HG02852 (cell line): ENCODE results near the gene TUT4.

Source experiments
- ATAC-seq: cut with Tn5 transposase; IDR thresholded peaks from one replicate; pipeline ENCODE4 v1.9.1; 2021; ENCODE audit warnings: mild to moderate bottlenecking, moderate library complexity; ENCODE audit not compliant: unreplicated experiment

TUT4 gene

DNA sequence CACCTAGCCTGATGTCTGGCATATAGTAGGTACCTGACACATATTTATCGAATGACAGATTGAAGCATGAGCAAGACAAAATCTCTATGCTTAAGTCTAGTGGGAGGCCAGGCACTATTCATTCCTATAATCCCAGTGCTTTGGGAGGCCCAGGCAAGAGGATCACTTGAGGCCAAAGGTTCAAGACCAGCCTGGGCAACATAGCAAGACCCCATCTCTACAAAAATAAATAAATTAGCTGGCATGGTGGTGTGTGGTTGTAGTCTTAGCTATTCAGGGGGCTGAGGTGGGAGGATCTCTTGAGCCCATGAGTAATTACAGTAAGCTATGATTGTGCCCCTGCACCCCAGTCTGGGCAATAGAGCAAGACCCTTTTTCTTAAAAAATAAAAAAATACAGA lies 23.2 kb upstream of the TUT4 start:
- no peak for ATAC-seq

DNA sequence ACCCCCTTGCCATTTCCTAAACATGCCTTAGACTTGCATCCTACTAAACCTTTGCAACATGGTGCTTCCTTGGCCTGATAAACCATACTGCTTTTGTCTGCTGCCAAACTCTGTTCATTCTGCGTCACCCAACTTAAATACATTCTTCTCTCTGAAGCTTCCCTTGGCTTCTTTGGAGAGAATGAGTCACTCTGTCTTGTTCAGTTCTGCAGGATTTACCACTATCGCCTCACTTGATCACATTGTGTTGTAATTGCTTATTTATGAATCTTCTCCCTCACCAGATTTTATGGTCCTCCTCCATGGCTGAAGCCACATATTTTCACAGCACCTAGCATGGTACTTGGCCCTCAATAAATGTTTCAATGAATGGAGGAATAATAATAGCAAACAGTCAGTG lies 21.7 kb upstream of the TUT4 start:
- no peak for ATAC-seq

DNA sequence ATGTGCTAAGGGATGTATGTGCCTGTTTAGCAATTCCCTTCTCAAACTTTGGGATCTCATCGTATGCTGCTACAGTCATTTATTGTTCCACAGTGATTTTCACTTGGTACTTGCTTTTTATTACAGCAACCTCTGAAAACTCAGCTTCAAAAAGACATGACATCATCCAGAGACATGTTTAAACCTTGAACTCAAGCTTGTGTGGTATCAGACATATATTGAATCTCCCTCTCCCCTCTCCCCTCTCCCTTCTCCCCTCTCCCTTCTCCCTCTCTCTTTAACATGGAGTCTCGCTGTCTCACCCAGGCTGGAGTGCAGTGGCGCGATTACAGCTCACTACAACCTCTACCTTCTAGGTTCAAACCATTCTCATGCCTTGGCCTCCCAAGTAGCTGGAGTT lies 19.5 kb upstream of the TUT4 start:
- ATAC-seq, result no peak

DNA sequence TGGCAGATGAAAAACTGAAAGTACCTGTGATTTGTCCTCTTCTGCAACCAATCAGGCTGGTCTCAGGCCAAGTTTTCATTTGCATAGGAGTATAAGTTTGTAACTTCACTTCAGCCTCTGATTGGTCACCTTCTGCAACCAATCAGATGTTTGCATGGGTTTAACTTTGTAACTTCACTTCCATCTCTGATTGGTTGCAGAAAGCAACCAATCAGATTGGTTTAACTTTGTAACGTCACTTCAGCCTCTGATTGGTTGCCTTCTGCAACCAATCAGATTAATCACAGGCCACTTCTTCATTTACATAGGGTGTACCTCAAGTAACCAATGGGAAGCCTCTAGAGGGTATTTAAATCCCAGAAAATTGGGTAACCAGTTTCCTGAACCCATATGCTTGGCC lies 18.9 kb upstream of the TUT4 start:
- no peak for ATAC-seq

DNA sequence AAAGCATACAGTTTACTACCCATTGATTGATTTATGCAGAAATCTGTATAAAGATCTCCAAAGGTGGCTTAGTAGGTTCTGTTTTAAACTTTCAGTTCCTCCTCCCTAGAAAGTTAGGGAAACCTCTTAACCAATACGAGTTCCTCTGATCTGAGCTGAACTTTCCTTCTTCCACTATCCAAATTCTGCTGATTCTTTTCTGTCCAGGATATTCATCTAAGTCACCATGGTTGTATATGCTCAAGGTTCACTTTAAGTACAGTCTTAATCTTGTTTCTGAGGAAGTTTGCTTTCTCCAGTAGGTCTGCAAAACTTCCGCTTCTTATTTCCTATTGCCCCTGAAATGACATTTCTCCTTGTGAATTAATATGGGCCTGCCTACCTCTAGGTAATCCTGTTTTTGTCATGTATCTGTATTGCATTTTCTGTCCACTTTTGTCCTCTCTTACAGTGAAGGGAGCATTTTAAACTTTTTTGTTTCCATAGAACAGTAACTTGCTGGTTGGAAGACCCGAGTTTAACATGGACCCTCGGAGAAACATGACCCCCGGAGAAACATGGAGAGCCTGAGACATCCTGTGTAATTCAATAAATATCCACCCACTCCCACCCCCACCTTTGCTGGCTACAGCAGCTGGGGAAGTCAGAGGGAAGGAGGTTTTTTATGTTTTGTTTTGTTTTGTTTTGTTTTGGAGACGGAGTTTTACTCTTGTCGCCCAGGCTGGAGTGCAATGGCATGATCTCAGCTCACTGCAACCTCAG lies 16.7 kb upstream of the TUT4 start:
- no peak for ATAC-seq

DNA sequence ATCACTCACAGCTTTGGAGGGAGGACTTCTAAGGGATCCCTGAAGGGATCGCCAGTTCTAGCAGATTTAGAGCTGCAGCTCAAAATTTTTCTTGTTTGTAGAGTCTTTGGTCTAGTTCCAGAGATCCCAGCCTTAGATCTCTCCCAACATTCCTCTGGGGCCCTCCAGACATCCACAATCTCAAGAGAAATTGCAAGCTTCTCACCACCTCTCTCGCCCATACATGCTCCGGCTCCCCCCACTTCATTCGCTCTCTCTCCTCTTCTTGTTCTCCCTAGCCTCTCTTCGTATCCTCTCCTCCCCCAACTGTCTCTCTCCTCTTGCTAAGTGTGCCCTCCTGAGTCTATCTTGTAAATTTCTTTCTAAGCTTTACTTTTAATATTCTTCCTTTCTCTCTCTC lies 15.1 kb upstream of the TUT4 start:
- ATAC-seq, result no peak

DNA sequence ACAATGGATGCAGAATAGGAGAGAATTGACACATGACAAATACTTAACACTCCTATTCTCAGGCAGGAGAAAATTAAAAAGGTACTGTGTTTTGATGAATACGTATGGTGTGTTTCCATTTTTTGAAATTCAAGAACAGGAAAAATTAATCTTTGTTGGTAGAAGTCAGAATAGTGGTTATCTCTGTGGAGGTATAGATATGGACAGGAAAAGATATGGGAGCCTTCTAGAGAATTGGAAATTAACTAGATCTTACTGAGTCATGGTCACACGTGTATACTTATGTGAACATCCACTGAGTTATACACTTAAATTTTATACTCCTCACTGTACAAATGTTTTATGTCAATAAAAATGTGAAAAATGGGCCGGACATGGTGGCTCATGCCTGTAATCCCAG lies 9.9 kb upstream of the TUT4 start:
- no peak for ATAC-seq

DNA sequence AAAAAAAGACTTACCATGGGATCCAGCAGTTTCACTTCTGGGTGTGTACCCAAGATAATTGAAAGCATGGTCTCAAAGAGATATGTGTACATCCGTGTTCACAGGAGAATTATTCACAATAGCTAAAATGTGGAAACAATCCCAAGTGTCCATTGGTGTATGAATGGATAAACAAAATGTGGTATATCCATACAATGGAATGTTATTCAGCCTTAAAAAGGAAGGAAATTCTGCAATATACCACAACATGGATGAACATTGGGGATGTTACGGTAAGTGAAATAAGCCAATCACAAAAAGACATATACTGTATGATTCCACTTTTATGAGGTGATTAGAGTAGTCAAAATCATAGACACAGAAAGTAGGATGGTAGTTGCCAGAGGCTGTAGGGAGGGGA lies 7.0 kb upstream of the TUT4 start:
- ATAC-seq, result no peak

DNA sequence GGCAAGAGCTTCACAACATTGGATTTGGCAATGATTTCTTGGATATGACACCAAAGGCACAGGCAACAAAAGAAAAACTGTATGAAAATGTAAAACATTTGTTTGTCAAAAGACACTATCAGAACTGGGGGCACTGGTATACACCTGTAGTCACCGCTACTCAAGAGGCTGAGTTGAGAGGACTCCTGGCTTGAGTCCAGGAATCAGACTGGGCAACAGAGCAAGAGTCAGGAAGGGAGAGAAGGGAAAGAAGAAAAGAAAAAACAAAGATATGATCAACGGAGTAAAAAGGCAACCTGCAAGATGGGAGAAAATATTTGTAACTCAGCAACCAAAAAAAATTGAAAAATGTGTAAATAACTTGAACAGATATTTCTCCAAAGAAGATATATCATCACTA lies 6.0 kb upstream of the TUT4 start:
- no peak for ATAC-seq

DNA sequence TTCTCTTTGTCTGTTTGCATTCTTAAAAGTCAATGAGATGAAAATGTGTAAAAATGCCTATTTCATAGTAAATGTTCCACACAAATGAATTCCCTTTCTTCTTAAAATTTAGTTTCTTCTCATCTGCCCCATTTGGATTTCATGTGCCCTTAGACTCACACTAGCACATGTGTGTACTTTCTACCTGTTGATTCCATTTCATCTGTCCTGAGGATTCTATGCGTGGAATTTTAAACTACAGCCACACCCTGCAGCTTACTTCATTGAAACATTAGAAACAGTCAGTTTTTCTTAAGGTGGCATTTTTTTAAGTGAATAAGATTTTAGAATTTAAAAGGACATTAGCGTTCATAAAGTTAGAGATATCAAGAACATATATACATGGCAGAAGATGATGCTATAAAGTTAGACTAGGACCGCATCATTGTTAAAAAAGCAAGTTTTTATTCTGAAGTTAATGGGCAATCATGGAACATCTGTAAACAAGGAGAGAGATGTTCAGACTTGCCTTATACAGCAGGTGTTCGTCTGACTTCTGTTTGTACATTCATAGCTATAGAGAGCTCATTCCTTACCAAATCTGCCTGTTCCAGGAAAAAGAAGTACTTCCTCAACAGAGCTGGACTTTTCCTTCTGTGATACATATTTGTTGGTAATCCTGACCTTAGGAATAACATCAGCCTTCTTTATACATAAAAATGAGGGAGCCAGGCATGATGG lies 3.9 kb upstream of the TUT4 start:
- no peak for ATAC-seq

DNA sequence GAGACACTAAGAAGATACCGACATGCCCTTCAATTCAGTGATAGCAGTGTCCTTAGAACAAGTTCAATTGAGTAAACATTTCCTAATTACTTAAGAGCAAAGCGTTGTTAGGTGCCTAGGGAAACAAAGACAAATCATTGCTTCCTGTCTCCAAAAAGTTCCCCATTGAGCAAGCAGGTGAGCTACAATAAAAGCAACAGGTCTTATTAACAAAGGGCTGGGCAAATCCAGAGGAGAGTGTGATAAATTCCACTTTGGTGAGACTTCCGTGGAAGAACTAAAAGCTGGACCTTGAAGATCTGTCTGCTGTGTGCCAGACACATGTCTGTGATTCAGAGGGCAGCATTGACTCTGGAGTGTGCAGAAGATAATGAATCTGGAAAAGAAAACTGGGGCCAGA lies 1.9 kb upstream of the TUT4 start:
- ATAC-seq, result no peak

DNA sequence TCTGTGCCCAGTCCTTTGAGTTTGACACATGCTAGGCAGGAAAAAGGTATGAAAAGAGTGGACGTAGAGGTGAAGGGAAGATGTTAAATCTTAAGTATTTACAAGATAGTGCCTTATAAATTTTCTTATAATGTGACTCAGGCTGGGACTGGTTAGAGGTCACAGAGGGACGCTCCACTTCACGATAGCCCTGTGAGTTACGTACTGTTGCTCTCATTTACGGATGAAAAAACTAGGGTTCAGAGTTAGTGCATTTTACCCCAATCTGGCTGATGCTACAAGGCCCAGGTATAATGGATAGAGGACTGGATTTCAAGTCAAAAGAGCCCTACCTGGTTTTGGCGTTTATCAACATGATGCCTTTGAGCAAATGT lies 1.4 kb upstream of the TUT4 start:
- ATAC-seq, result no peak

DNA sequence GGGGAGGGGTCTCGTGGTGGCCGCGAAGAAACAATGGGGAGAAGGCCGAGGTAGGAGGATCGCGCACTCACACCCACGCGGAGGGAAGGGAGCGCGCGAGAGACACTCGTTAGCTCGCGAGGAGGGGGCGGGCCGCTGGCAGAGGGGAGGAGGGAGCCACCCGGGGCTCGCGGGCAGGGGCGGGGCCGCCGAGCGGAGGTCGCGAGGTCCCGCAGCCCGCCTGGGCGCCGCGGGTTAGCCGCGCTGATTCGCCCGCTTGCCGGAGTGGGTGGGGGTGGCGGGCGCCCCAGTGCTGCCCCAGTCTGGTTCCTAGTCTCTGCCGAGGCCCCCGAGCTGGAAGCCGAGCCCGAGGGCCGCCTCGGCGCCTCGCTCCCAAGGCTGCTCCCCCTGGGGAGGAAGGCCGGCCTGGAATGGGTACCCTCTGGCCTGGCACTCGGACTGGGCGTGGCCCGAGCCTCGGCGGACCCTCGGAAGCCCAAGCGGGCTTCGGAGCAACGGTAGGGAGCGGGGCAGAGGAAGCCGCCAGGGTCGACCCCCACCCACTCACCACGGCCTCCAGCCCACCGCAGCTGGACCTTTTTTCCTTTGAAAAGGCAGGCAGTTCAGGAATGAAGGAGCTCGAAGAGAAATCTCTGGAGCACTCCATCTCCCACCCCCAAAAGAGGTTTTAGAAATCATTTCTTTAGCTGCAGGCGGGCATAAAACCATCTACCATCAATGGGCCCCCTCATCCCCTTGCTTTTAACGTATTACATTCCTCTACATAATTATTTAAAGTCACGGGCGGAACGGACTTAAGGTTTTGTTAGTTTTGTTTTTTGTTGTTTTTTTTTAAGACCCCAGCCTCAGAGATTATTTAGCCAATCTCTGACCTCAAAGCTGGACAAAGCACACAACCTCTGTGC lies 722 bp upstream of the TUT4 start:
- ATAC-seq, result peak; percentile 63

DNA sequence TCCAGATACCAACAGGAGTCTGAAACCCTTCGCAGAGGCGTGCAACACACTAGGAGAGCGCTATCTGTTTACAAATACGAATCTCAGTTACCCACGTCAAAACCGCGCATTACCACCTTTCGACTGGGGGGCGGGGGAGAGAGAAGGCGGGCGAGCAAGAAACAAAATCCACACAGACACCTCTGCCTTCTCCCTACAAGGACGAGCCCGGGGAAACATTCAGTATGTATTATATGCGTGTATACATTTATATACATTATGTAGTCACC lies 722 bp downstream of the TUT4 start:
- ATAC-seq, result peak; percentile 31

DNA sequence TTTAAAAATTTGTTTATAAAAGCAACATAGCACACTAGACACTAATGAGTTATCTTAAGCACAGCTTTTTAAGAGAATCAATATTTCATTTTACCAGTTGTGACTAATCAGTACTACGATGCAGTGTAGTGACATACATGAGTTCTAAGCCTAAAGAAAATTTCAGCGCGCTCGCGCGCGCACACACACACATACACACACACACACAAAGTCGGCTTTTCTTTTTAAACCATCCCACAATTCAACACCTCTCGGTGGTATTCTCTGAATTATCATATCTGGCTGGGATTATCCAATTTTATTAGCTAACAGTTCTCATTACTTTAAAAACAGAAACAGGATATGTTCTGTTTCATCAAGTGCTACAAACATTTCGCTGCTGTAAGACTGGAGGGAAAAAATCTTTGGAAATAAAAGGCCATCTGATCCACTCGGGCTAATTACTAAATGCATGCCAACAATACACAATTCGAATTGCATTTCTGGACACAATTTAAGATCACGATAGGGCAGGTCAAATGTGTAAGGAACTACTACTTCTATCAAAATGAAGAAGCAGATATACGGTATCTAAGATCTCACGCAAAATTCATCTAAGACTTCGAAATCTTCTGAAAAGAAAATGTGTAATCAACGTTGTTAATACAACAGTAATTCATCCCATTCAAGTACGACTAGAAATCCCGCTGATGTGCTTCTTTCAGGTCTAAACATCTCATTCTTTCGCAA lies 1.2 kb downstream of the TUT4 start:
- no peak for ATAC-seq

DNA sequence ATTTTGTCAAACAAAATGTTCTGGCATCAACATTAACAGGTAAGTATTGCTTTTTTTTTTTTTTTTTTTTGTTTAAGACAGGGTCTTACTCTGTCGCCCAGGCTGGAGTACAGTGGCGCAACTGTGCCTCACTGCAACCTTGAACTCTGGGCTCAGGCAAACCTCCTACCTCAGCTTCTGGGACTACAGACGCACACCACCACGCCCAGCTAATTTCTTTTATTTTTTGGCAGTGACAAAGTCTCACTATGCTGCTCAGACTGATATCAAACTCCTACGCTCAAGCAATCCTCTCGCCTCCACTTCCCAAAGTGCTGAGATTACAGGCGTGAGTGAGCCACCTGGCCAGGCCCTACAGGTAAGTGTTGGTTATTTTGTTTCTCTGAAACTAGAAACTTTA lies 2.4 kb downstream of the TUT4 start:
- ATAC-seq, result no peak

DNA sequence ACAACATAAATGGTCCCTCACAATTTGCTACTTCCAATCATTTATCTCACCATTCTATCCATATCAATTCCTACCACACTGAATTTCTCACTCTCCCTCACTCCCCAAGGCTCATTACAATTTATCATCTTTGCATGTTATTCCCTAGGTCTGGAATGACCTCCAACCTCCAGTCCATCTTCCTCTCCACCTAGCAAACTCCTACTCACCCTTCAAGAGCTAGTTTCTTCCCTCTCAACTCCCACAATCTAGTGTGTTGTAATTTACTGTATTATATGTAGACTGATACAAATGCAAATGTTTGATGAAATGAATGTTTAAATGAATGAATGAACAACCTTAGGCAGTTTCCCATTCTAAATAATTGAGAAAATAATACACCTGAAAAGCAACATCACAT lies 3.6 kb downstream of the TUT4 start:
- ATAC-seq, result no peak

DNA sequence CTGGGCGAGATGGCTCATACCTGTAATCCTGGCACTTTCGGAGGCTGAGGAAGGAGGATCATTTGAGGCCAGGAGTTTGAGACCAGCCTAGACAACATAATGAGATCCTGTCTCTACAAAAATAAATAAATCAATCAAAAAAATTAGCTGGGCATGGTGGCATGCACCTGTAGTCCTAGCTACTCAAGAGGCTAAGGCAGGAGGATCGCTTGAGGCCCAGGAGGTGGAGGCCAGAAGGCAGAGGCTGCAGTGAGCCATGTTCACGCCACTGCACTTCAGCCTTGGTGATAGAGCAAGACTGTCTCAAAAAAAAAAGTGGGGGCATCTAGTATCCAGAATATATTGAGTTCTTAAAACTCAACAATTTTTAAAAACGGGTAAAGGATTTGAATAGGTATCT lies 6.0 kb downstream of the TUT4 start:
- no peak for ATAC-seq

DNA sequence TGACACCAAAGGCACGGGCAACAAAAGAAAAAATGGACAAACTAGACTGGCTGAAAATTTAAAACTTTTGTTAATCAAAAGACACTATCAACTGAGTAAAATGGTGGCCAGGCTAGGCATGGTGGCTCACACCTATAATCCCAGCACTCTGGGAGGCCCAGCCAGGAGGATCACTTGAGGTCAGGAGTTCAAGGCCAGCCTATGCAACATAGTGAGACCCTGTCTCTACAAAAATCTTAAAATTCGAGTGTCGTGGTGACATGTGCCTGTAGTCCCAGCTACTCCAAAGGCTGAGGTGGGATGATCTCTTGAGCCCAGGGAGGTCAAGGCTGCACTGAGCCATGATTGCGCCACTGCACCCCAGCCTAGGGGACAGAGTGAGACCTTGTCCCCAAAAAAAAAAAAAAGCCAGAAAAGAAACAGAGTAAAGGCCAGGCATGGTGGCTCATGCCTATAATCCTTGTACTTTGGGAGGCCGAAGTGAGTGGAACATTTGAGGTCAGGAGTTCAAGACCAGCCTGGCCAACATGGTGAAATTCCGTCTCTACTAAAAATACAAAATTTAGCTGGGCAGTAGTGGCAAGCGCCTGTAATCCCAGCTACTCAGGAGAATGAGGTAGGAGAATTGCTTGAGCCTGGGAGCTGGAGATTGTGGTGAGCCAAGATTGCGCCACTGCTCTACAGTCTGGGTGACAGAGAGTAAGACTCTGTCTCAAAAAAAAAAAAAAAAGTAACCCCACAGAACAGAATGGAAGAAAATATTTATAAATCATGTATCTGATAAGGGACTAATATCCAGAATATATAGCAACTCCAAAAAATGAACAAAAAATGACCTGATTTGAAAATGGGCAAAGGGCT lies 8.0 kb downstream of the TUT4 start:
- ATAC-seq, result no peak

DNA sequence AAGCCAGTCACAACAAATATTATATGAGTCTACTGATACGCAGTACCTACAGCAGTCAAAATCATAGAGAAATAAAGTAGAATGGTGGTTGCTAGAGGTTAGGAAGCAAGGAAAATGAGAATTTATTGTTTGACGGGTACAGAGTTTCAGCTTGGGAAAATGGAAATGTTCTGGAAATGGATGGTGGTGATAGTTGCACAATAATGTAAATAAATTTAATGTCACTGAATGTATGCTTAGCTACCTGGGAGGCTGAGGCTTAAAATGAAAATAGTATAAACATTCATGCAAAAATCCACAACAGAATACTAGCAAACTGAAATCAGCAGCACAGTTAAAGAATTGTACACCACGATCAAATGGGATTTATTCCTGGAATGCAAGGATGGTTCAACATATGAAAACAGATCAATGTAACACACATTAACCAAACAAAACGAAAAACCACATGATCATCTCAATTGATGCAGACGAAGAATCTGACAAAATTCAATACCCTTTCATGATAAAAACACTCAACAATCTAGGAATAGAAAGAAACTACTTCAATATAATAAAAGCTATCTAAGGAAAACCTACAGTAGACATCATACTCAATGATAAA lies 10.7 kb downstream of the TUT4 start:
- no peak for ATAC-seq
